ENCODE data around the gene BRF1. TPM values are rescaled to one million over a fixed set of nuclear protein-coding genes. Genes with fewer than 3 reads are reported as not detected.

Gene BRF1
- total and polyA plus RNA-seq, 2 of the 13 experiments (the other 11 are each of a cell fraction or from before 2014, with no cell fraction given) = 5.1 to 11.0 TPM

DNA sequence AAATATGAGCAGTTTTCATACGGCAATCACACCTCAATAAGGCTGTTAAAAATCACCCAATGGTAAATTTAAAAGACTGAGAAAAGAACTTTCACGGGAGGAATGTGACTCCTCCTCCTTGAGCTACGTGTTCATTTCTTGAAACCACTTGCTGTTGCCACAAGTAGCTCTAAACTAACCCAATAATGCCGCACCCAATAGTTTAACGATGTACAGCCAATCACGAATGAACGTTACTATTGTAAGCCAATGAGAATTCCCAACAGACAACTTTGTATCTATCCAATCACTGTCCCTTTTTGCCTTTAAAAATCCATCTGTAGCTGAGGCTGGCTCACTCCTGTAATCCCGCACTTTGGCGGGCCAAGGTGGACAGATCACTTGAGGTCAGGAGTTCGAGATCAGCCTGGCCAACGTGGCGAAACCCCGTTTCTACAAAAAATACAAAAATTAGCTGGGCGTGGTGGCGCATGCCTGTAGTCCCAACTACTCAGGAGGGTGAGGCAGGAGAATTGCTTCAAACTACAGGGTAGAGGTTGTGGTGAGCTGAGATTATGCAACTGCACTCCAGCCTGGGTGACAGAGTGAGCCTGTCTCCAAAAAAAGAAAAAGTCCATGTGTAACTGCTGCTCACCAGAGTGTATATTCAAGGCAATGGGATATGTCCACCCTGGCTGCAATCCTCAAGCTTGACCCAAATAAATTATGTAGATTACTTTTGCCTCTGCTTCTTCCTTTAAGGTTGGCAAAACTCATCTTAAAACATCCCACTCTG lies 76.8 kb downstream of the BRF1 start:
- Histone ChIP-seq H4K20me1 (ENCODE audit: insufficient read depth, low read length) (no peaks in the 10 kb centered on the region), H3K79me2 (ENCODE audit: insufficient read depth, low read length) (no peaks in the 10 kb centered on the region), H3K9ac (ENCODE audit: insufficient read depth, low read depth, low read length) (no peak overlapping the region), H3K4me1 (ENCODE audit: insufficient read depth, low read length) (no peaks in the 10 kb centered on the region), H3K27me3 (ENCODE audit: control insufficient read depth in 1 of 2, insufficient read depth in 2 of 2, low read length in 2 of 2) (no peaks in the 10 kb centered on the region), H3K36me3 (replicated peaks in 1 of 2; ENCODE audit: control insufficient read depth in 1 of 2, insufficient read depth in 2 of 2, low read length in 2 of 2) (peaks cover 18 to 42% of the 10 kb centered on the region in 2 experiments; a peak in 4 of 5 replicates), H3K4me3 (replicated peaks in 1 of 3; ENCODE audit: insufficient read depth in 1 of 3, low read depth in 2 of 3, low read length in 3 of 3) (no peak overlapping the region), H3K27ac (ENCODE audit: extremely low read length, insufficient read depth, low read length) (no peak overlapping the region), H2AFZ (ENCODE audit: low read length) (no peak overlapping the region), H3K9me3 (ENCODE audit: low read length) (no peaks in the 10 kb centered on the region), H3K4me2 (ENCODE audit: low read depth, low read length) (no peak overlapping the region)
- no peak for DNase-seq (ENCODE audit: low spot score)
- TF ChIP-seq DR1 (CRISPR knock-in tag; IDR thresholded peaks at IDR 0.05) (no peak), PCBP1 (IDR thresholded peaks at IDR 0.05; ENCODE audit: borderline replicate concordance, low read depth, low read length) (no peak), BRCA1 (CRISPR knock-in tag; IDR thresholded peaks at IDR 0.05) (no peak), ZMYM2 (CRISPR knock-in tag; IDR thresholded peaks at IDR 0.05) (no peak), ZNF235 (CRISPR knock-in tag; IDR thresholded peaks at IDR 0.05; ENCODE audit: borderline replicate concordance) (no peak), SOX6 (IDR thresholded peaks at IDR 0.05) (no peak), SOX6 (CRISPR knock-in tag; IDR thresholded peaks at IDR 0.05) (no peak), HNRNPK (IDR thresholded peaks at IDR 0.05; ENCODE audit: low read depth, low read length, poor library complexity, severe bottlenecking) (no peak)
- TF ChIP-seq, protein P1, sequence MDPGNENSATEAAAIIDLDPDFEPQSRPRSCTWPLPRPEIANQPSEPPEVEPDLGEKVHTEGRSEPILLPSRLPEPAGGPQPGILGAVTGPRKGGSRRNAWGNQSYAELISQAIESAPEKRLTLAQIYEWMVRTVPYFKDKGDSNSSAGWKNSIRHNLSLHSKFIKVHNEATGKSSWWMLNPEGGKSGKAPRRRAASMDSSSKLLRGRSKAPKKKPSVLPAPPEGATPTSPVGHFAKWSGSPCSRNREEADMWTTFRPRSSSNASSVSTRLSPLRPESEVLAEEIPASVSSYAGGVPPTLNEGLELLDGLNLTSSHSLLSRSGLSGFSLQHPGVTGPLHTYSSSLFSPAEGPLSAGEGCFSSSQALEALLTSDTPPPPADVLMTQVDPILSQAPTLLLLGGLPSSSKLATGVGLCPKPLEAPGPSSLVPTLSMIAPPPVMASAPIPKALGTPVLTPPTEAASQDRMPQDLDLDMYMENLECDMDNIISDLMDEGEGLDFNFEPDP (CRISPR knock-in tag; conservative IDR thresholded peaks at IDR 0.05) = no peak
- TF ChIP-seq, protein P2, sequence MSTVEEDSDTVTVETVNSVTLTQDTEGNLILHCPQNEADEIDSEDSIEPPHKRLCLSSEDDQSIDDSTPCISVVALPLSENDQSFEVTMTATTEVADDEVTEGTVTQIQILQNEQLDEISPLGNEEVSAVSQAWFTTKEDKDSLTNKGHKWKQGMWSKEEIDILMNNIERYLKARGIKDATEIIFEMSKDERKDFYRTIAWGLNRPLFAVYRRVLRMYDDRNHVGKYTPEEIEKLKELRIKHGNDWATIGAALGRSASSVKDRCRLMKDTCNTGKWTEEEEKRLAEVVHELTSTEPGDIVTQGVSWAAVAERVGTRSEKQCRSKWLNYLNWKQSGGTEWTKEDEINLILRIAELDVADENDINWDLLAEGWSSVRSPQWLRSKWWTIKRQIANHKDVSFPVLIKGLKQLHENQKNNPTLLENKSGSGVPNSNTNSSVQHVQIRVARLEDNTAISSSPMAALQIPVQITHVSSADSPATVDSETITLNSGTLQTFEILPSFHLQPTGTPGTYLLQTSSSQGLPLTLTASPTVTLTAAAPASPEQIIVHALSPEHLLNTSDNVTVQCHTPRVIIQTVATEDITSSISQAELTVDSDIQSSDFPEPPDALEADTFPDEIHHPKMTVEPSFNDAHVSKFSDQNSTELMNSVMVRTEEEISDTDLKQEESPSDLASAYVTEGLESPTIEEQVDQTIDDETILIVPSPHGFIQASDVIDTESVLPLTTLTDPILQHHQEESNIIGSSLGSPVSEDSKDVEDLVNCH (CRISPR knock-in tag; IDR thresholded peaks at IDR 0.05) = no peak
- TF ChIP-seq, protein P3, sequence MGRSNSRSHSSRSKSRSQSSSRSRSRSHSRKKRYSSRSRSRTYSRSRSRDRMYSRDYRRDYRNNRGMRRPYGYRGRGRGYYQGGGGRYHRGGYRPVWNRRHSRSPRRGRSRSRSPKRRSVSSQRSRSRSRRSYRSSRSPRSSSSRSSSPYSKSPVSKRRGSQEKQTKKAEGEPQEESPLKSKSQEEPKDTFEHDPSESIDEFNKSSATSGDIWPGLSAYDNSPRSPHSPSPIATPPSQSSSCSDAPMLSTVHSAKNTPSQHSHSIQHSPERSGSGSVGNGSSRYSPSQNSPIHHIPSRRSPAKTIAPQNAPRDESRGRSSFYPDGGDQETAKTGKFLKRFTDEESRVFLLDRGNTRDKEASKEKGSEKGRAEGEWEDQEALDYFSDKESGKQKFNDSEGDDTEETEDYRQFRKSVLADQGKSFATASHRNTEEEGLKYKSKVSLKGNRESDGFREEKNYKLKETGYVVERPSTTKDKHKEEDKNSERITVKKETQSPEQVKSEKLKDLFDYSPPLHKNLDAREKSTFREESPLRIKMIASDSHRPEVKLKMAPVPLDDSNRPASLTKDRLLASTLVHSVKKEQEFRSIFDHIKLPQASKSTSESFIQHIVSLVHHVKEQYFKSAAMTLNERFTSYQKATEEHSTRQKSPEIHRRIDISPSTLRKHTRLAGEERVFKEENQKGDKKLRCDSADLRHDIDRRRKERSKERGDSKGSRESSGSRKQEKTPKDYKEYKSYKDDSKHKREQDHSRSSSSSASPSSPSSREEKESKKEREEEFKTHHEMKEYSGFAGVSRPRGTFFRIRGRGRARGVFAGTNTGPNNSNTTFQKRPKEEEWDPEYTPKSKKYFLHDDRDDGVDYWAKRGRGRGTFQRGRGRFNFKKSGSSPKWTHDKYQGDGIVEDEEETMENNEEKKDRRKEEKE (IDR thresholded peaks at IDR 0.05) = no peak
- in situ Hi-C loops (cut with HindIII; ENCODE audit: extremely low pct_ligation_motif_present, low pct_unique_long_range_greater_than_20kb) (no loop called here), intact Hi-C loops (cut with micrococcal nuclease; ENCODE audit: unreplicated experiment) (no loop called here)
- ATAC-seq = no peak
- no peak for FAIRE-seq
- ChIA-PET CTCF (ENCODE audit: low intra/inter-chr PET ratio, low total read pairs) (no interaction called here), POLR2A (no interaction called here)
- 96% methylated on average over 15 of the region's 15 CpGs for WGBS (ENCODE audit: low lambda C conversion rate)
- BruUV-seq (replicated peaks) = no TSS peak

Measured in HepG2 (cell line).